GM21619 (cell line): ENCODE data around the gene KCNN2.

Experiments used
- ATAC-seq: cut with Tn5 transposase; IDR thresholded peaks from one replicate; pipeline ENCODE4 v1.9.1; 2021; ENCODE audit not compliant: unreplicated experiment

Gene KCNN2

GRCh38 chr5:114500756-114501155 is 138.9 kb downstream of the KCNN2 start:
- ATAC-seq = no peak

DNA sequence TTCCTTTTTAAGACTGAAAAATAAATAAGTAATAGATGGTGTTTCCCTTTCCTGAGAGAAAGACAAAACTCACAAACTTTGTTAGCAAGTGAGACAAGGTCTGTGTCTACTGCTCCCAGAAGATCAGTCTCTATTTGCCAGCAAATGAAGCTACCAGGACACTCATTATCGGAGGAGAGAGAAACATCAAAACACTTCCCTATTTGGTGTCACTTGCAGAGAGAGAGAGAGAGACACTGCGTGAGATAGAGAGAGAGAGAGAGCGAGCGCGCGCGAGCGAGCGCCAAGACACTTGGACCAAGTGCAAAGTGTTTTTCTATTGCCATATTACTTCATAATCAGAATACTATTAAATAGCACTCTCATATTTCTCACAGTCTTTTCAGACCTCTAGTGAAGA is 142.7 kb downstream of the KCNN2 start:
- ATAC-seq = no peak

- ATAC-seq = no peak
Observed at GRCh38 chr5:114524221-114524620, 162.4 kb downstream of the KCNN2 start.

- ATAC-seq = no peak
Observed at GRCh38 chr5:114544561-114544960, 182.7 kb downstream of the KCNN2 start.
